GM18520 (cell line): ENCODE results near the gene TRABD2B.

ENCODE experiments used
- ATAC-seq: cut with Tn5 transposase; IDR thresholded peaks from one replicate; pipeline ENCODE4 v1.9.1; 2021; ENCODE audit not compliant: unreplicated experiment

TRABD2B gene

GRCh38 chr1:47855230-47855629, 142.0 kb downstream of the TRABD2B start:
- no peak for ATAC-seq

GRCh38 chr1:47854552-47855144, 142.5 kb downstream of the TRABD2B start:
- no peak for ATAC-seq

- ATAC-seq: no peak
These were observed 143.3 kb downstream of the TRABD2B start for GRCh38 chr1:47853852-47854251.

- ATAC-seq: no peak
These were observed 144.1 kb downstream of the TRABD2B start for GRCh38 chr1:47853059-47853458.

GRCh38 chr1:47852006-47852718, 145.0 kb downstream of the TRABD2B start:
- no peak for ATAC-seq

- no peak for ATAC-seq
These were observed 146.7 kb downstream of the TRABD2B start for GRCh38 chr1:47850451-47850850.

- ATAC-seq: no peak
These were observed 147.5 kb downstream of the TRABD2B start for GRCh38 chr1:47849591-47850261.

GRCh38 chr1:47849005-47849521, 148.1 kb downstream of the TRABD2B start:
- ATAC-seq: no peak

- ATAC-seq: no peak
These were observed 149.4 kb downstream of the TRABD2B start for GRCh38 chr1:47847763-47848162.

GRCh38 chr1:47844558-47844955, 152.6 kb downstream of the TRABD2B start:
- ATAC-seq: no peak

- ATAC-seq: no peak
These were observed 153.2 kb downstream of the TRABD2B start for GRCh38 chr1:47843781-47844557.

- no peak for ATAC-seq
These were observed 154.1 kb downstream of the TRABD2B start for GRCh38 chr1:47843059-47843458.

GRCh38 chr1:47842228-47842919, 154.8 kb downstream of the TRABD2B start:
- no peak for ATAC-seq

- no peak for ATAC-seq
These were observed 155.8 kb downstream of the TRABD2B start for GRCh38 chr1:47841356-47841755.

GRCh38 chr1:47840393-47841190, 156.6 kb downstream of the TRABD2B start:
- no peak for ATAC-seq

GRCh38 chr1:47839433-47839760, 157.8 kb downstream of the TRABD2B start:
- no peak for ATAC-seq

- ATAC-seq: no peak
These were observed 158.4 kb downstream of the TRABD2B start for GRCh38 chr1:47838562-47839432.

GRCh38 chr1:47837866-47838561, 159.2 kb downstream of the TRABD2B start:
- ATAC-seq: no peak
